Lower leg skin (tissue), 3 donors: ENCODE results near the gene SAPCD2.

Source experiments
- CTCF ChIP-seq, 3 donors: fragments of 450-650 bp; IDR thresholded peaks; one replicate each; pipeline ENCODE4 v1.5.1; 2016; ENCODE audit warnings: antibody characterized with exemption in 3 of 3, mild to moderate bottlenecking in 3 of 3, moderate library complexity in 2 of 3
- POLR2A ChIP-seq, 2 donors: fragments of 450-650 bp; IDR thresholded peaks; one replicate each; pipeline ENCODE4 v1.6.1; 2016 to 2017; ENCODE audit warnings: antibody characterized with exemption in 2 of 2, mild to moderate bottlenecking in 1 of 2, moderate library complexity in 1 of 2

- TF ChIP-seq CTCF (IDR thresholded peaks at IDR 0.05) (no peak), POLR2A (IDR thresholded peaks at IDR 0.05) (no peak)
Measured at GRCh38 chr9:137111788-137112563, 41.6 kb upstream of the SAPCD2 start.
